NCI-H524 (cell line): ENCODE data around the gene PARD3B.

Source experiments
- DNase-seq, 2 experiments: peaks; one replicate each; lab custom pipeline; 2025; lab: John Stamatoyannopoulos, UW

The PARD3B gene

DNA sequence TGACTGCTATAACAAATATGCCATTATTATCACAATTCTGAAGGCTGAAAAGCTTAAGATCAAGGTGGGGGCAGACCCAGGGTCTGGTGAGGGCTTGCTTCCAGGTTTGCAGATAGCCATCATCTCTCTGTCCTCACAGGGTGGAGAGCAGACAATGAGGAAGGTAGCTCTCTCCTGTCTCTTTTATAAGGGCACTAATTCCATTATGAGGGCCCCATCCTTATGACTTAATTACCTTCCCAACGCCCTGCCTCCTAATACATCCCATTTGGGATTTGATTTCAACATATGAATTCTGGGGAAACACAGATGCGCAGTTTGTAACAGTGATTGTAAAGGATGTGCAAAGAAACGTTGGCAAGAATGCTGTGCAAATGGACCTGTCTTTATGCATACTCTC is 44.8 kb downstream of the PARD3B start:
- DNase-seq: no peak

- no peak for DNase-seq
Measured at GRCh38 chr2:204591225-204591624, 46.0 kb downstream of the PARD3B start.

- DNase-seq: no peak
Measured at GRCh38 chr2:204604061-204604460, 58.8 kb downstream of the PARD3B start.

DNA sequence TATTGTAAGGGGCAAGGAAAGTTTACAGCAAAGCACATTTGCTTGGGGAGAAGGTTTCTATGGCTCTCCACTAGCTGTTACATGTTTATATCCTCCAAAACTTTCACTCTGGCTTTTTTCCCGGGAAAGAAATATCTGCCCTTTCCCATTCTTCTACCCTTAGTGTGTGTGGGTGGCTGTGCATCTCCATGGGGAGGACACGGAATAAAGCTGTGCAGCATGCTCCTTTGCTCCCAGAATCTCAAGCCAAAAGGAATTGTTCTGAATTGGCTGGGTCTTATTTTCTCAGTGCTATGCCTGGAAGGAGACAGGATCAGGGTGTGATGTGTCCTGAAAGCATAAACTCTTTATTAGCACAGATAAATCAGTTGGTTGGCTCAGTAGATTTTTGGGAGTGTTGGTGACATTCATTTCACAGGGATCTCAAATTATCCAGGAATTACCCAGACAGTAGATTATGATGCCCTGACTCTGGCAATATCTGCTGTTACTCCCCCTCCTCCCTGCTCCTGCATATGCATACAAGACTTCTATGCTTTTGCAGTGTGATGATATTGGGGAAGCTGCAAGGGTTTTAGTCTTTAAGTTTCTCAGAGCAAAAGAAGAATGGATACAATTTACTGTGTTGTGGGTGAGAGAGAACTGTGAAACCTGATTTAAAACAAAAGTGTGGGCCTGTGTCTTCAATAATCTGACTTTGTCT is 63.1 kb downstream of the PARD3B start:
- DNase-seq: no peak

DNA sequence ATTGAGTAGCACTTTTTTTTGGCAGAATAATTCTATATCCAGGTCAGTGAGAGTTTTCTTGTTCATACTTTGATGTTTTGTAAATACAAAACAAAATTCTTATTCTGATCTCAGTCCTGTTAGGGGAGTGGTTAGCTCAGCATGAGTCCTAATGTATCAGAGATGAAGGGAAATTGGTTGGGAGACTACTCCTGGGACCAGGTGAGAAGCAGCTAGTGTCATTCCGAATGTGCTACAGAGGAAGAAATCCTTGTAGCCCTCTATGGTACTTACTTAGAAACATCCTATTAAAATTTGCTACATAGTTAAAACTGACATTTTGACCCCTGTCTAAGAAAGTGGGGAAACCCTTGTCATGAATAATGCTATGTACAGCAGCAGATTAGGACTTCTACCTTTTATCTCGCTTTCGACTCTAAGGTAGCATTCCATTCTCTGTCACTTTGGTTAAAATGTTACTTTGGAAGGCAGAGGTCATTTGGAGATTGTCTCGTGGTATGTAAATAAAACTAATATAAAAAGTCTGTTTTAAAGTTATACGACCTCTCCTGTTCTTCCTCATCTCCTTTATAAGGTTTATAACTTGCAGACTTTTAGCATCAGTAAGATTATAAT is 65.8 kb downstream of the PARD3B start:
- DNase-seq: no peak

DNA sequence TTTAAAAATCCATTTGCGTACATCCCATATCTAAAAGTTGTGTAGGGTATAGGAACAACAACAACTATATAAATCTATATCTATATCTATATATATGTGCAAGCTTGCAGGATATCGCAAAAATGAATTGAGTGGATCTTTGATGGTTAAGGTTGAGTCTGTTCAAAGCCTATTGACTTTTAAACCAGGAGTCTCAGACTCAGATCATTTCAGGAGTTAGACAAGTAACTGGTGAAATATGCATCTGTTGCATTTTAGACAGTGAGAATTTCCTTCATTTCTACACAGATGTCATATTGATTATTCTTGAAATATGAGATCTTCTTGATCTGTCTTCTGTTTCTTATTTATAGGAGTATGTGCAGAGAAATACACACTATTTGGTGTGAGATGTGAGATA is 66.5 kb downstream of the PARD3B start:
- no peak for DNase-seq

GRCh38 chr2:204613635-204614034 is 68.4 kb downstream of the PARD3B start:
- no peak for DNase-seq

DNA sequence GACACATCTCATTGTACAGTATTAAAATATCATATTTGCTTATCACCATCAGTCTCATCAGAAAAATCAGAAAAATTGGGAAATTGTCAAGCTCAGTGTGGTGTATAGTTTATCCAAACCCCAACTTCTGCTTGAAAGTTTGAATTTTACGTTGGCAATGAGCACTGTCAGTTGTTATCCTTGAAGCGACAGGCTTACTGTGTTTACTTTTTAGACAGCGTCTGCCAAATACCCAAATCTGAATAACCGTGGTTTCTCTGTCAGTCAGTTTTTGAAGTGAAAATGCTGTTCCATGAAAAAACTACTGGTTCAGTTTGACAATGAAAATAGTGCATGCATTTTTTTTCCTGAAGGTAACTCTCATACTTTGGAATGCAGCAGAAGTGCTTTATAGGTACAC is 70.2 kb downstream of the PARD3B start:
- DNase-seq: no peak

GRCh38 chr2:204625135-204625534 is 79.9 kb downstream of the PARD3B start:
- peak in 1 of 2 experiments; percentile 60 for DNase-seq

GRCh38 chr2:204628926-204629712 is 83.8 kb downstream of the PARD3B start:
- DNase-seq: no peak

DNA sequence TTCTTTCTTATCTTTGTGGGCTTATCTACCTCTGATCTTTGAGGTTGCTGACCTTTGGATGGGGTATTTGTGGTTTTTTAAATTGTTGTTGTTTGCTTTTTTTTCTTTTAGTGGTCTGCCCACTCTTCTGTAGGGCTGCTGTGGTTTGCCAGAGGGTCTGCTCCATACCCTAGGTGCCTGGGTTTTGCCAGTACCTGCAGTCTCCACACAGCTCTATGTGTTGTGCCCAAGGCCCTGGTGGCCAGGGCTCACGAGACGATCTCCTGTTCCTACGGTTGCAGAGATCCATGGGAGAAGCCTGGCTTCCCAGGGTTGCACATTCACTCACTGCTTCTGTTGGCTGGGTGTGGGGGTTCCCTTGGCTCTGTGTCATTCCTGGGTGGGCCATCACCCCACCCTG is 87.1 kb downstream of the PARD3B start:
- no peak for DNase-seq

GRCh38 chr2:204634564-204634963 is 89.3 kb downstream of the PARD3B start:
- no peak for DNase-seq

GRCh38 chr2:204635478-204635877 is 90.2 kb downstream of the PARD3B start:
- no peak for DNase-seq

DNA sequence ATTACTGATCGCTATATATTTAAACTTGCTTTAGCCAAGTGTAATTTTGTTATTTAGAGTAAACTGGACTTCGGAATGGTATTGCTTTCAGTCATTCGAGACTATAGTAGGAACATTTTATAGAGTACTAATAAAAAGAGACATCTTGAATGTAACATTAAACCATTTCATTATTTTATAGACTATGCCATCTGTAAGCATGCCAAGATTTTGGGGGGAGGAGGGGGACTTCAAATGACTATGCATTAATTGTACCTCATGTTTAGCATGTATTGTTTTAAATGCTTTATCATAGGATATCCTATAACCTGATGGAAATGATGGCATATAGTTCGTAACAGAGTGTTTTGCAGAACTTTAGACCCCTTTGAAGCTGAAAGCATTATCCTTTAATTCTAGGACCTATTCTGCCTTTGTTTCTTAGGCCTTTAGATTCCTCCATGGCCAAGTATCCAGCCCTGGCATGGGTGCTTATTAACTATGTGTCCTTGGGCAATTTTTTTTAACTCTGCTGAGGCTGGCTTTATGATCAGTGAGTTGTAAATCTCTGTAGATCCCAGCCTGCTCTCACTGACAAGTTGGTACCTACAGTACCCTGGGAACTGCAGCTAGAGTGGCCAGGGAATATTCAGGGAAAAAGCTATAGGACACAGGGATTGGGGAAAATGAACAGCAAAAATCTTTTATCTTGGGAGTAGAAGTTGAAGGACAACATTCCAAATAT is 93.4 kb downstream of the PARD3B start:
- peak in 1 of 2 experiments; percentile 0 for DNase-seq

- DNase-seq: no peak
Measured at GRCh38 chr2:204643326-204643725, 98.1 kb downstream of the PARD3B start.

GRCh38 chr2:204645018-204645773 is 99.9 kb downstream of the PARD3B start:
- DNase-seq: no peak

DNA sequence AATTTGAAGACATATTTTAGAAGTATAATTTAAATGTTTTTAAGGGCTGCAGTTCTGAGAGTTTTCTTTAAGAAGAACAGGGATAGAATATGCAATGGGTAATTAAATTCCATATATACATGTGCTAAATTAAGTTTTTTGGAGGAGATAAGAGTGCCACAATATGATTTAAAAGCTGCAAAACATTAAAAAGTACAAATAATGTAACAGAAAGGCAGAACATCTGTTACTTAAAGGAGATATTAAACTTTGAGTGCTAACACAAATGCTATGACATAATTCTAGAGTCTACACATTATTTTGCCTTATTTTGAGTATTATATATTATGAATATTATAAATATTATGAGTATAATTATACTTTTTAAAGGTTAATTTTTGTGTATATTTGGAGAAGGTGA is 102.4 kb downstream of the PARD3B start:
- no peak for DNase-seq

DNA sequence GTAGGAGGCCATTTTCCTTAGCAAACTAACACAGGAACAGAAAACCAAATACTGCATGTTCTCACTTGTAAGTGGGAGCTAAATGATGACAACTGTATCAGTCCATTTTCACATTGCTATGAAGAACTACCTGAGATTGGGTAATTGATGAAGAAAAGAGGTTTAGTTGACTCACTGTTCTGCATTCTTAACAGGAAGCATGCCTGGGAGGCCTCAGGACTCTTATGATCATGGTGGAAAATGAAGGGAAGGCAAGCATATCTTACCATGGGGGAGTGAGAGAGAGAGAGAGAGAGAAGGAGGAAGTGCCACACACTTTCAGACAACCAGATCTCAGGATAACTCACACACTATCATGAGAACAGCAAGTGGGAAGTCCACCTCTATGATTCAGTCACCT is 105.3 kb downstream of the PARD3B start:
- no peak for DNase-seq

DNA sequence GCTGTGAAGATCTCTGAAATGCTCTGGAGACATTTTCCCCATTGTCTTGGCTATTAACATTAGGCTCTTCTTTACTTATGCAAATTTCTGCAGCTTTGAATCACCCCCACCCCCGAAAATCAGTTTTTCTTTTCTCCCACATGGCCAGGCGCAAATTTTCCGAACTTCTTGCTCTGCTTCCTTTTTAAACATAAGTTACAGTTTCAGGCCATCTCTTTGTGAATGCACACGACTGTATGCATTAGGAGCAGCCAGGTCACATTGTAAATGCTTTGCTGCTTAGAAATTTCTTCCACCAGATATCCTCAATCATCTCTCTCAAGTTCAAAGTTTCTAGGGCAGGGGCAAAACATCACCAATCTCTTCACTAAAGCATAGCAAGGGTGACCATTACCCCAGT is 106.8 kb downstream of the PARD3B start:
- no peak for DNase-seq

DNA sequence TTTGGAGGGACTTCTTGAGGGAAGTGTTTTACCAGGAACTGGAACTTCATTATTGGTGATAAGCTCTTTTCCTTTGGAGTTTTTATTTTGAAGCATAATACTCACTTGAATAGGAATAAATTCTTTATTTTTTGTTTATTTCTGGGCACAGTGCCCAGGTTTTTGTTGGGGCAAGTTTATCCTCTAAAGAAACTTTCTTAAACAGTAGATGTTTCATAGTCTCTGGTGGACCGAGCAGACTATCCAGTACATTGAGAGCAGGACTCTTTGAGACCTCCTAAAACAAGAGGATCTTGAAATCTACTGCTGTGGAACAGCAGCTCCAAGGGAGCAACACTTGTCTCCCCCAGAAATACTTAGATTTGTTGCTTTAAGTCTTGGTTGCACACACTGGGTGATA is 109.4 kb downstream of the PARD3B start:
- DNase-seq: no peak

- DNase-seq: no peak
Measured at GRCh38 chr2:204655101-204655500, 109.8 kb downstream of the PARD3B start.

DNA sequence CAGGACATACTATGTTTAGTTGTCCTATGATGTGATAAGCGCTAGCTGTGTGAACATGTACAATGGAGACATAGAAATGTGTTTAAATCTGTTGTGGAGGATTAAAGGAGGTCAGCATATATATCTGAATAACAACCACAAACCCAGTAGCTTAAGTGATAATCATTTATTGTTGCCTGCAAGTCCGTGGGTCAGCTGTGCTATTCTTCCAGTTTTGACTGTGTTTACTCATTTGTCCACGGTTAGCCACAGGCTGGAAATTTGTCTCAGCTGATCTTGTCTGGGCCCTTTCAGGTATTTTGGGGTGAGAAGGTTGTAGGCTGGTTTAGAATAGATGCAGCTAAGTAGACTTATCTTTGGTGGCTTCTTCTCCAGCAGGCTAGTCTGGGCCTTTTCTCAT is 110.4 kb downstream of the PARD3B start:
- no peak for DNase-seq
